Measurements from ENCODE around the gene NBPF8.
"Not testable (repeated sequence)": the region's sequence is repeated elsewhere in the genome, so short reads cannot be mapped to it uniquely, and the experiment has no call there.

Gene NBPF8, protein sequence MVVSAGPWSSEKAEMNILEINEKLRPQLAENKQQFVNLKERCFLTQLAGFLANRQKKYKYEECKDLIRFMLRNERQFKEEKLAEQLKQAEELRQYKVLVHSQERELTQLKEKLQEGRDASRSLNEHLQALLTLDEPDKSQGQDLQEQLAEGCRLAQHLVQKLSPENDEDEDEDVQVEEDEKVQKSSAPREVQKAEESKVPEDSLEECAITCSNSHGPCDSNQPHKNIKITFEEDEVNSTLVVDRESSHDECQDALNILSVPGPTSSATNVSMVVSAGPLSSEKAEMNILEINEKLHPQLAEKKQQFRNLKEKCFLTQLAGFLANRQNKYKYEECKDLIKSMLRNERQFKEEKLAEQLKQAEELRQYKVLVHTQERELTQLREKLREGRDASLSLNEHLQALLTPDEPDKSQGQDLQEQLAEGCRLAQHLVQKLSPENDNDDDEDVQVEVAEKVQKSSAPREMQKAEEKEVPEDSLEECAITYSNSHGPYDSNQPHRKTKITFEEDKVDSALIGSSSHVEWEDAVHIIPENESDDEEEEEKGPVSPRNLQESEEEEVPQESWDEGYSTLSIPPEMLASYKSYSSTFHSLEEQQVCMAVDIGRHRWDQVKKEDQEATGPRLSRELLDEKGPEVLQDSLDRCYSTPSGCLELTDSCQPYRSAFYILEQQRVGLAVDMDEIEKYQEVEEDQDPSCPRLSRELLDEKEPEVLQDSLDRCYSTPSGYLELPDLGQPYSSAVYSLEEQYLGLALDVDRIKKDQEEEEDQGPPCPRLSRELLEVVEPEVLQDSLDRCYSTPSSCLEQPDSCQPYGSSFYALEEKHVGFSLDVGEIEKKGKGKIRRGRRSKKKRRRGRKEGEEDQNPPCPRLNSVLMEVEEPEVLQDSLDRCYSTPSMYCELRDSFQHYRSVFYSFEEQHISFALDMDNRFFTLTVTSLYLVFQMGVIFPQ

DNA sequence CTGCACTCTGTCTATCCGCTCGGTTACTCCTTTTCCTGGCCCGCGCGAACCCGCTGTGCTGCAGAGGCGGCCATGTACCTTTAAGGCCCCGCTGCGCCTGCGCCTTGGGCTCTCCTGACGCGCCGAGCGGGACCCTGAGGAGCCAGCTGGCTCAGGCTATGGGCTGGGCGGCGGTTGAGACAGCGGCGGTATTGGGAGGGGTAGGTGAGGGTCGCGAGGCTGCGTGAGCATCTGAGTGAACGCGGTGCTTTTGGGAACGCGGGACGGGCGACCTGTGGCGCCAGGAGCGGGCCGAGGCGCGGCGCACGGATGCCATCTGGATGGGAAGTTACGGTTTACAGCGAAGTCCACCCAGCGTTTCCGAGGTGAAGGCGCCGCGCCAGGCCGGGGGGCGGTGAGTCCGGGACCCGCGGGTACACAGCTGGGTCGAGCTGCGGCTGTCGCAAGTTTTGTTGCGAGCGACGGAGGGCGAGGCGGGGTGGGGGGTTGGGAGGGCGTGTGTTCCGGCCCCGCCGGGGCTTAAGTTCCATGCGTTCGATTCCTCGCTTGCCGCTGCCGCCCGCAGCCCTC is at the start of gene NBPF8:
Gene NBPF8, plus strand, starts transcription at position 125 of the 570 bp plus-strand sequence. CDS start 21,488 bp downstream, outside the sequence.
- H3K27ac ChIP-seq, H3K9ac ChIP-seq: not testable (repeated sequence)

DNA sequence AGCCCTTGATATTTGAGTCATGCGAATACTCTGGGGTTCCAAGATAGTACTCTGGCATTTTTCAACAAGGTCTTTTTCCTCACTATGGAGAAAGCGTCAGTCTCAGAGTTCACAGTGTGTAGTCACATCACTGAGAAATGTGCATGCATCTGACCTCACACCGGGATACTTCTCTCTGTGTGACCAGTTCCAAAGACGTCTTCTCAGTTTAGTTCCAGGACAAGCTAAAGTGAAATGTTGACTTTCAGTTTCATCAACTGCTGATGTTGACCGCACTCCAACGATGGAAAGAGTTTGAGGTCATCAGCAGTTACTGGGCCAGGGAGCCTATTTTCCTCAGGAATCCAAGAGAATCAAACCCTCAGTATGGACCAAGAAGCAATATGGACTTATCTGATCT is 47.1 kb upstream of the NBPF8 start:
- not testable (repeated sequence) for H3K4me1 ChIP-seq; H3K79me2 ChIP-seq; H3K9me3 ChIP-seq (ENCODE audit: control insufficient read depth, low read length); H3K9ac ChIP-seq; H2AFZ ChIP-seq; H3K27ac ChIP-seq; H3K4me3 ChIP-seq (ENCODE audit: low read depth, low read length); H3K4me2 ChIP-seq (ENCODE audit: low read length); H3K27me3 ChIP-seq (ENCODE audit: control insufficient read depth, insufficient read depth, low read length); H3K36me3 ChIP-seq (ENCODE audit: control insufficient read depth, insufficient read depth, low read length)

More for the DNA sequence above, at the start of gene NBPF8:
- H3K36me3 ChIP-seq (ENCODE audit: control insufficient read depth, insufficient read depth, low read length); H3K27me3 ChIP-seq (ENCODE audit: control insufficient read depth, insufficient read depth, low read length); H3K4me1 ChIP-seq; H3K79me2 ChIP-seq; H3K9me3 ChIP-seq (ENCODE audit: control insufficient read depth, low read length): not testable (repeated sequence)
- Histone ChIP-seq H3K4me3 (ENCODE audit: low read depth, low read length) (peak within 1 kb of the TSS; percentile 34), H3K4me2 (ENCODE audit: low read length) (peak within 1 kb of the TSS; percentile 51), H2AFZ (peak within 1 kb of the TSS; percentile 64)

DNA sequence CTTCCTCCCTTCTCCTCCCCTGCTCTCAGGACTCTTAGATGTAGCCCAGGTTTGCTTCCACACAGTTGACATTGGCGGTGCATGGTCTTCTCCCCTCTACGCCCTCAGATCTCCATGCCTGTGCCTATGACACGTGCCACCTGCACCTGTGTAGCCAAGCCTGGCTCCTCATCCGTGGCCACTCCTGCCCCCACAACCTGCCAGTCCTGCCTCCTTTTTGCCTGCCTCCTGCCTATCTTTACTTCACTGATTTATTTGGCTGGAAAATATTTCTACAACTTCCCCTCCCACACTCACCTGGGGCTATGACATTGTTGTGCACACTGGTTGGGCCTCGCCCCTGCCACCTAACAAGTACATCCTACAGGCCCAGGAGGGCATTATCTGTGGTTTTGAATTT is 28.2 kb upstream of the NBPF8 start:
- H3K79me2 ChIP-seq; H3K4me1 ChIP-seq; H3K36me3 ChIP-seq (ENCODE audit: control insufficient read depth, insufficient read depth, low read length); H3K27me3 ChIP-seq (ENCODE audit: control insufficient read depth, insufficient read depth, low read length); H3K27ac ChIP-seq; H3K4me3 ChIP-seq (ENCODE audit: low read depth, low read length); H3K9me3 ChIP-seq (ENCODE audit: control insufficient read depth, low read length); H3K4me2 ChIP-seq (ENCODE audit: low read length); H3K9ac ChIP-seq; H2AFZ ChIP-seq: not testable (repeated sequence)

DNA sequence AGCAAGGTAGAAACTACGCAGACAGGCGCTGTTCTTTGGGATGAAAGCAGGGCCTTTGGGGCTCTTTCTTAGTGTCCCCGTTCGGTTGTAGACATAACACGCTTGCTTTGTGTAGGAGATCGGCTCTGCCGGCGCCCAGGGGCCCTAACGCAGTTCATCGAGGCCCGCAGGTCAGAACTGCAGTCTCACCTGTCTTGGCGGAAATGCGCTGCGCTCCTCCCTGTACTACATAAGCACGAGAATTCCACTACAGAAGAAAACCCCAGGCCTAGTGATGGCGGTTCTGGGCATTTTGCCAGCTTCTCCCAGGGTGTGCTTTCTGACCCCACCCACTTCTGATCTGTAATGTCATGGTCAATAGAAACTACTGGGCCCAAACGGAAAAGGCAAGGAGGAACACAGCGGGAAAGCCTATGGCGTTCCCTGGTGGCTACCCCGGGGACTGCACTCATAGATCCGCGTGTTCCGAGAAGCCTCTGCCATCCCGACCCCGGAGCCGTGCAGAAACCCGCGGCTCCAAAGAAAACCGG is 26.2 kb upstream of the NBPF8 start:
- H2AFZ ChIP-seq; H3K79me2 ChIP-seq; H3K27me3 ChIP-seq (ENCODE audit: control insufficient read depth, insufficient read depth, low read length); H3K27ac ChIP-seq; H3K9ac ChIP-seq; H3K36me3 ChIP-seq (ENCODE audit: control insufficient read depth, insufficient read depth, low read length); H3K4me2 ChIP-seq (ENCODE audit: low read length); H3K4me1 ChIP-seq; H3K4me3 ChIP-seq (ENCODE audit: low read depth, low read length); H3K9me3 ChIP-seq (ENCODE audit: control insufficient read depth, low read length): not testable (repeated sequence)

DNA sequence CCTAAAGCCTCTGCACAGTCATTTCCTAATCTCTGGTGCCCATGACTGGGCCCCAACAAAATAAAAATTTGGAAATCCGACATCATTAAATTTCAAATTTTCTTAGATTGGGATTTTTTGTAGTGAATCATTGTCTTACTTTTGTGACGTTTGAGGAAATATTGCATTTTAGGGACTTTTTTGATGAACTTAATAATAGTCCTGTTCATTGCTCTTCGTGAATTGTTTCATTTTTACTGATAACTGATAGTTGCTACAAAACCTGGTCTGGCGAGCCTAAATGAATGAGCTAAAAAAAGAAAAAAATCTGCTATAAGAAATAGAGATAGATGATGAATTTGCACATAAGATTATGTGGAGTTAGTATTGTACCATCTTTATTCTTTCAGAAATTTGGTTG is 23.5 kb upstream of the NBPF8 start:
- H2AFZ ChIP-seq; H3K79me2 ChIP-seq; H3K36me3 ChIP-seq (ENCODE audit: control insufficient read depth, insufficient read depth, low read length); H3K4me2 ChIP-seq (ENCODE audit: low read length); H3K4me3 ChIP-seq (ENCODE audit: low read depth, low read length); H3K27ac ChIP-seq; H3K9ac ChIP-seq; H3K9me3 ChIP-seq (ENCODE audit: control insufficient read depth, low read length); H3K27me3 ChIP-seq (ENCODE audit: control insufficient read depth, insufficient read depth, low read length); H3K4me1 ChIP-seq: not testable (repeated sequence)

DNA sequence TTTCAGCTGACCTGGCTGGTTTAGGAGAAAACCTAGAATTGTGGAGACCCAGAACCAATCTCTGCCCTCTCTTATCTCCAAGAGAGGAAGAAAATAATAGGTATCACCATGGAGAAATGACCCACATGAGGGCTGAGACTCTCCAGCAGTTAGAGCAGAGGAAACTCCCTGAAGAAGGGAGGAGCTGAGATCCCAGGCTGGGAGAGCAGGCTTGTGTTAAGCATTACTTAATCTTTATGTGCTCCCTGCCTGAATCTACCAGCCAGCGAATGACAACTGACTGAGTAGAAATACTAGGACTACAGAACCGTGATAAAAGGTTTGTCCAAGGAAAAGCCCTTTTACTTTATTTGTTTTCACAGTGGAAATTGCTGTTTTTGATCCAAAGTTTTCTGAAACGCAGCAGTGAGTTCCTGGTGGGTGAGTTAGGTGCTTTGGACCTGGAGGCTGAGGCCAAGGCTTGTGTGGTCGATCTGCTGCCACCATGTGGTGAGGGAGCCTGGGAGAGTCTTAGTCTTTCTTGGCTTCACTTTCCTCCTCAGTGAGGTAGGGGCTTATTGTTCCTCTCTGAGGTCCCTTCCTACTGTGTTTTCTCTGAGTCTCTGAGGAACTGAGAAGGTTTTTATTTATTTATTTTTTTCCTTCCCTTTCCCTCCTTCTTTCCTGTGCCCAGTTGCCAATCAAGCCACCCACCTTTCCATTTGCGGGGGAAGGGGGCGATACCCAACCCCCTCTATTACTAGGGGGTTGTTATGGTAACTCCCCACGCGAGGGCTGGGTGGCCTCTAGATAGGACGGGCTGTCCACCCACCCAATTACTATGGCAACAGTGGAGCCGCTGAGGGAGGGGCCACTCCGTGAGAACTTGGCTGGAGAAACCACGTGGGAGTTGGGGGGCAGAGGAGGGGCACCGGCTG is 21.3 kb upstream of the NBPF8 start:
- H3K36me3 ChIP-seq (ENCODE audit: control insufficient read depth, insufficient read depth, low read length); H3K79me2 ChIP-seq; H3K9ac ChIP-seq; H3K9me3 ChIP-seq (ENCODE audit: control insufficient read depth, low read length); H3K27ac ChIP-seq; H2AFZ ChIP-seq; H3K4me3 ChIP-seq (ENCODE audit: low read depth, low read length); H3K4me2 ChIP-seq (ENCODE audit: low read length); H3K27me3 ChIP-seq (ENCODE audit: control insufficient read depth, insufficient read depth, low read length); H3K4me1 ChIP-seq: not testable (repeated sequence)

DNA sequence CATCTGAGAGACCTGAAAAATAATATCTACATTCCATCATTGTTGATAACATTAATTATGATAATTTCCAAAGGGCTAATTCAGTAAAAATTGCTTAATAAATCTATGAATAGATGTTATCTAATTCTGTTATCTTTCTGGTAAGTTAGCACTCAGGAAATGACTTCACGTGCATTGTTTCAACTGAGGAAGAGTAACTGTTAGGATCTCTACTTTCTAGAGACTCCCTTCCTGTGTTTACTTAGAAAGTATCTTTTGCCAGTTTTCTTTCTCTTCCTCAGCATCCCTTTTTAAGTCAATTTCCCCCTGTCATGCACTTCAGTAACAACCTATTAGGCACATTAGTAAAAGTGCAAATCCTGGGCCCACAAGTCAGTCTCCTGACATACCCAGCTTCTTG is 9.5 kb upstream of the NBPF8 start:
- not testable (repeated sequence) for H3K79me2 ChIP-seq; H3K9ac ChIP-seq; H3K4me1 ChIP-seq; H3K27ac ChIP-seq; H3K27me3 ChIP-seq (ENCODE audit: control insufficient read depth, insufficient read depth, low read length); H3K36me3 ChIP-seq (ENCODE audit: control insufficient read depth, insufficient read depth, low read length); H3K4me3 ChIP-seq (ENCODE audit: low read depth, low read length); H2AFZ ChIP-seq; H3K4me2 ChIP-seq (ENCODE audit: low read length); H3K9me3 ChIP-seq (ENCODE audit: control insufficient read depth, low read length)

DNA sequence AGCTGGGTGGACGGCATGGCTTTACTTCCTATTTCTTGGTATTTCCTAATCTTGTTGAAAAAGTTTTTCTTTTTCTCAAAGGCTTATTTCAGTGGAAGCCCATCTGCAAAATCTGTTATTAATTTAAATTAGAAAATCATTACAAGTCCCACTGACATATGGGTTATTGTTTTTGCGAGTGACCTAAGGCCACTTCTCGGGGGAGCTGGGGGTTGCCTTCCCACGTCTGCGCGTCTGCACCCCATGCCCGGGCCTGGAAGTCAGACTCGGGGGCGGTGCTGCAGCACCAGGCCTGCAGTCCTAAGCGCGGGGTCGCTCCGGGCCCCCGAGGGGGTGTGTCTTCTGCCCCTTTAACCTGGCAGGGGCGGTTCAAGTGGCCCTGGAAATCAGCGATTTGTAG is 384 bp upstream of the NBPF8 start:
- not testable (repeated sequence) for H3K9me3 ChIP-seq (ENCODE audit: control insufficient read depth, low read length); H3K9ac ChIP-seq; H3K79me2 ChIP-seq; H3K4me1 ChIP-seq; H3K27ac ChIP-seq; H3K36me3 ChIP-seq (ENCODE audit: control insufficient read depth, insufficient read depth, low read length); H2AFZ ChIP-seq; H3K4me2 ChIP-seq (ENCODE audit: low read length); H3K27me3 ChIP-seq (ENCODE audit: control insufficient read depth, insufficient read depth, low read length)
- peak overlapping the region; percentile 27 for H3K4me3 ChIP-seq (ENCODE audit: low read depth, low read length)

DNA sequence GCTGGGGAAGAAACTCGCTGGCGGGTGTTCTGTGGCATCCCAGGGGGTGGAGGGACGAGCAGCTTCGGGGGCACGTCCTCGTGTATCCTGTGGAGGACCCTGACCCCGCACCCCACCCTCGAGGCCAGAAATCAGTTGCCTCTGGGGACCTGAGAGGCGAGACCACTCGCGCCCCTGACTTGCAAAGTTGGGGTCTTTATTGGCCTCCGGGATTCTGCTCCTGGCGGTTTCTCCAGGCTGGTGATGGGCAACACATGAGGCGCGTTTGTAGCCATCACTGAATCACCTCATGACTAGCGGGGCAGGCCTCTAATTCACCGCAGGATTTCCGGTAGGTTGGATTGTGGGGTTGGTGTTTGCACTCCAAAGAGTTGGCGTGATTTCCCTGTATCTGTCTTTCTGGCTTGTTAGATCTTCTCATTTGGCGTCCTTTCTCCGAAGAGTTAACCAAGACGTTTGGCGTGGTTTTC is 692 bp downstream of the NBPF8 start:
- not testable (repeated sequence) for H3K79me2 ChIP-seq; H3K36me3 ChIP-seq (ENCODE audit: control insufficient read depth, insufficient read depth, low read length); H3K9me3 ChIP-seq (ENCODE audit: control insufficient read depth, low read length); H3K27me3 ChIP-seq (ENCODE audit: control insufficient read depth, insufficient read depth, low read length); H3K4me1 ChIP-seq; H3K27ac ChIP-seq; H3K9ac ChIP-seq
- H2AFZ ChIP-seq: peak overlapping the region; percentile 64
- peak overlapping the region; percentile 51 for H3K4me2 ChIP-seq (ENCODE audit: low read length)
- H3K4me3 ChIP-seq (ENCODE audit: low read depth, low read length): peak overlapping the region; percentile 34

DNA sequence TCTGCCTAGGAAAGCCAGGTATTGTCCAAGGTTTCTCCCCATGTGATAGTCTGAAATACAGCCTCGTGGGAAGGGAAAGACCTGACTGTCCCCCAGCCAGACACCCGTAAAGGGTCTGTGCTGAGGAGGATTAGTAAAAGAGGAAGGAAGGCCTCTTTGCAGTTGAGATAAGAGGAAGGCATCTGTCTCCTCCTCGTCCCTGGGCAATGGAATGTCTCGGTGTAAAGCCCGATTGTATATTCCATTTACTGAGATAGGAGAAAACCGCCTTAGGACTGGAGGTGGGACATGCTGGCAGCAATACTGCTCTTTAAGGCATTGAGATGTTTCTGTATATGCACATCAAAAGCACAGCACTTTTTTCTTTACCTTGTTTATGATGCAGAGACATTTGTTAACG is 10.2 kb downstream of the NBPF8 start:
- H3K27ac ChIP-seq; H3K4me1 ChIP-seq; H3K4me2 ChIP-seq (ENCODE audit: low read length); H3K79me2 ChIP-seq; H3K27me3 ChIP-seq (ENCODE audit: control insufficient read depth, insufficient read depth, low read length); H3K36me3 ChIP-seq (ENCODE audit: control insufficient read depth, insufficient read depth, low read length); H3K4me3 ChIP-seq (ENCODE audit: low read depth, low read length); H2AFZ ChIP-seq; H3K9me3 ChIP-seq (ENCODE audit: control insufficient read depth, low read length); H3K9ac ChIP-seq: not testable (repeated sequence)

All from parathyroid adenoma (tissue), 2 donors.